Neural crest cell (in vitro differentiated cells): ENCODE data around the gene CTBP1. TPM values are rescaled to one million over a fixed set of nuclear protein-coding genes. Genes with fewer than 3 reads are reported as not detected.

Experiments
- DNase-seq: peaks from one replicate; pipeline ENCODE4 v3.0.0; 2021; ENCODE audit warnings: low read depth, mixed read lengths, low spot score
- H3K27ac Mint-ChIP-seq: one replicate; pipeline ENCODE4 v1.8.0; 2021; ENCODE audit warnings: mild to moderate bottlenecking, mixed read lengths; ENCODE audit not compliant: unreplicated experiment
- H3K27me3 Mint-ChIP-seq: 2 replicates; pipeline ENCODE4 v1.8.0; 2021; ENCODE audit warnings: low read depth, mild to moderate bottlenecking, mixed read lengths
- H3K36me3 Mint-ChIP-seq: 2 replicates; pipeline ENCODE4 v1.8.0; 2021; ENCODE audit warnings: low read depth, mild to moderate bottlenecking, mixed read lengths
- H3K4me1 Mint-ChIP-seq: 2 replicates; pipeline ENCODE4 v1.8.0; 2021; ENCODE audit warnings: mixed read lengths
- H3K4me3 Mint-ChIP-seq: one replicate; pipeline ENCODE4 v1.8.0; 2021; ENCODE audit warnings: mild to moderate bottlenecking, mixed read lengths
- H3K9me3 Mint-ChIP-seq: 2 replicates; pipeline ENCODE4 v1.8.0; 2021; ENCODE audit warnings: mixed read lengths
- total RNA-seq: library from RNA; stranded (reverse); gene quantifications from 2 replicates; pipeline ENCODE4 v1.2.1, GENCODE V29; 2021
- TF ChIP-seq, protein P1 (sequence below): fragments of 200-600 bp; sonication (generic); conservative IDR thresholded peaks from 2 replicates; pipeline ENCODE4 v1.5.0; 2021; ENCODE audit warnings: antibody characterized with exemption, mild to moderate bottlenecking

Gene CTBP1
- total RNA-seq, 1 donor from 2014 or later = 219 TPM

GRCh38 chr4:1236103-1236641, 12.8 kb downstream of the CTBP1 start:
- Mint-ChIP-seq H3K4me3 (no peak overlapping the region), H3K27ac (no peak overlapping the region), H3K9me3 (no peaks in the 10 kb centered on the region), H3K36me3 (peaks cover 3% of the 10 kb centered on the region), H3K4me1 (peaks cover 32% of the 10 kb centered on the region), H3K27me3 (no peaks in the 10 kb centered on the region)
- TF ChIP-seq, protein P1, sequence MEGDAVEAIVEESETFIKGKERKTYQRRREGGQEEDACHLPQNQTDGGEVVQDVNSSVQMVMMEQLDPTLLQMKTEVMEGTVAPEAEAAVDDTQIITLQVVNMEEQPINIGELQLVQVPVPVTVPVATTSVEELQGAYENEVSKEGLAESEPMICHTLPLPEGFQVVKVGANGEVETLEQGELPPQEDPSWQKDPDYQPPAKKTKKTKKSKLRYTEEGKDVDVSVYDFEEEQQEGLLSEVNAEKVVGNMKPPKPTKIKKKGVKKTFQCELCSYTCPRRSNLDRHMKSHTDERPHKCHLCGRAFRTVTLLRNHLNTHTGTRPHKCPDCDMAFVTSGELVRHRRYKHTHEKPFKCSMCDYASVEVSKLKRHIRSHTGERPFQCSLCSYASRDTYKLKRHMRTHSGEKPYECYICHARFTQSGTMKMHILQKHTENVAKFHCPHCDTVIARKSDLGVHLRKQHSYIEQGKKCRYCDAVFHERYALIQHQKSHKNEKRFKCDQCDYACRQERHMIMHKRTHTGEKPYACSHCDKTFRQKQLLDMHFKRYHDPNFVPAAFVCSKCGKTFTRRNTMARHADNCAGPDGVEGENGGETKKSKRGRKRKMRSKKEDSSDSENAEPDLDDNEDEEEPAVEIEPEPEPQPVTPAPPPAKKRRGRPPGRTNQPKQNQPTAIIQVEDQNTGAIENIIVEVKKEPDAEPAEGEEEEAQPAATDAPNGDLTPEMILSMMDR = no peak
- no peak for DNase-seq

DNA sequence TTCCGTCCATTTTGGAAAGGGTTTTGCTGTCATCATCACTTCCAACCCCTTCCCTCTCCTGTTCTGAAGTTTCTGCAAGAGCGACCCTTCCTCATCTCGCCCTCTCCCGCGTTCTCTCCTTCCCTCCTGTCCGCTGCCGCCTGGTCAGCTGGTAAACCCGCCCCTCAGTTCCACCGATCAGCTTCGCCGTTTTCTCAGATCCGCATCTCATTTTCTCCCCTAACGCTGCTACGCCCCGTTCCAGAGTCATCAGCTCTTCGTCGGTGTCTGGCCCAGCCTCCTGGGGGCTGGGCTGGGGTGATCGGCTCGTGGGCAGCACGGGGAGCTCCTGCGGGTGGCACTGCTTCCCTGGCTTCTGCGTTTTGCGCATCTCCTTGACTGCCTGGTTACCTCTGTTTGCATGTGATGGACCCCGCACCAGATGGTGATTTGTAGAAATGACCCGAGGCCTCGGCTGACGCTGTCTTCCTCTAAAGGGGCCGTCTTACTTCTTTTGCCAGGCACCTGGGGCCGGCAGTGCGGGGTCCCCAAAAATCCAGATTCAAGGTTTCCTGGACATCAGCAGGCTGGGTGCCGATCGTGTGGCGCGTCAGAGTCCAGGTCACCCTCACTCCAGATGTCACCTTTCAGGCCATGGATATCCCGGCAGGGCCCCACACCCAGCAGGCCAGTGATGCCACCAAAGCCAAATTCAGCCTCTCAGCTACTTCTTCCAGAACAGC, 13.4 kb downstream of the CTBP1 start:
- TF ChIP-seq, protein P1 = no peak
- H3K27me3 Mint-ChIP-seq = no peaks in the 10 kb centered on the region
- no peak for DNase-seq
- peaks cover 32% of the 10 kb centered on the region for H3K4me1 Mint-ChIP-seq
- peak overlapping the region; percentile 65 for H3K4me3 Mint-ChIP-seq
- no peaks in the 10 kb centered on the region for H3K9me3 Mint-ChIP-seq
- peaks cover 3% of the 10 kb centered on the region for H3K36me3 Mint-ChIP-seq
- H3K27ac Mint-ChIP-seq = peak overlapping the region; percentile 62

DNA sequence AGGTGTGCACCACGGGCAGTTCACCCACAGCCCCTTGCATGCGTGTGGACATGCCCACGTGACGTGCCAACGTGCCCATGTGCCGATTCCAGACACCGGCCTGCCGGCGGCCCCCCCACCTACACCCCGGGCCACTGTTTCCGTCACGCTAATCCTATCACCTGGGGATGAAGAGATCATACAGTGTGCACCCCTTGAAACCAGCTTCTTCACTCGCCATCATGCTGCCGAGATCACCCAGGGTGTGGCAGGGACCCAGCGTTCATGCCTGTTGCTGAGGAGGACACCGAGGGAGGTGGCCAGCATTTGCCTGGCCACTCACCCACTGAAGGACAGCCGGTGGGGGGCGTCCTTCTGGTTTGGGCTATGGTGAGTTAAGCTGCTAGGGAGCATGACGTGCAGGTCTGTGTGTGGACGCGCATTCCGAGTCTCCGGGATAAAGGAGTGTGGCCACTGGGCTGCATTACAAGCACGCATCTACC, 14.1 kb downstream of the CTBP1 start:
- peak overlapping the region; percentile 65 for H3K4me3 Mint-ChIP-seq

GRCh38 chr4:1234309-1234695, 14.6 kb downstream of the CTBP1 start:
- H3K27me3 Mint-ChIP-seq = no peaks in the 10 kb centered on the region
- H3K36me3 Mint-ChIP-seq = no peaks in the 10 kb centered on the region
- peak overlapping the region; percentile 15 for H3K4me3 Mint-ChIP-seq

More for the DNA sequence above, 14.1 kb downstream of the CTBP1 start:
- no peak for DNase-seq
- H3K36me3 Mint-ChIP-seq = peaks cover 2% of the 10 kb centered on the region
- H3K27ac Mint-ChIP-seq = no peak overlapping the region
- H3K9me3 Mint-ChIP-seq = no peaks in the 10 kb centered on the region
- no peaks in the 10 kb centered on the region for H3K27me3 Mint-ChIP-seq
- H3K4me1 Mint-ChIP-seq = peaks cover 32% of the 10 kb centered on the region
- TF ChIP-seq, protein P1 = no peak

GRCh38 chr4:1233641-1234308, 15.2 kb downstream of the CTBP1 start:
- TF ChIP-seq, protein P1 = peak; percentile 23
- Mint-ChIP-seq H3K4me1 (peaks cover 32% of the 10 kb centered on the region), H3K36me3 (no peaks in the 10 kb centered on the region)

More at GRCh38 chr4:1234309-1234695, 14.6 kb downstream of the CTBP1 start:
- Mint-ChIP-seq H3K9me3 (no peaks in the 10 kb centered on the region), H3K4me1 (peaks cover 32% of the 10 kb centered on the region), H3K27ac (no peak overlapping the region)
- DNase-seq = no peak
- TF ChIP-seq, protein P1 = no peak

More at GRCh38 chr4:1233641-1234308, 15.2 kb downstream of the CTBP1 start:
- no peaks in the 10 kb centered on the region for H3K9me3 Mint-ChIP-seq
- DNase-seq = no peak
- H3K4me3 Mint-ChIP-seq = peak overlapping the region; percentile 57
- peak overlapping the region; percentile 62 for H3K27ac Mint-ChIP-seq
- no peaks in the 10 kb centered on the region for H3K27me3 Mint-ChIP-seq
